HEK293 (cell line): Measurements from ENCODE around the gene XDH.

Experiments used
- CTCF ChIA-PET: fragments of 350-600 bp; formaldehyde crosslinking; extraction: SDS; loops from one replicate; lab custom pipeline; 2021; ENCODE audit warnings: antibody characterized with exemption; lab: Yijun Ruan, JAX
- POLR2A ChIA-PET: fragments of 300-600 bp; formaldehyde crosslinking; extraction: SDS; loops from one replicate; lab custom pipeline; 2020; ENCODE audit warnings: antibody characterized with exemption, inconsistent platforms; lab: Yijun Ruan, JAX
- H3K27ac ChIP-seq: fragments of 200-500 bp; sonication (Bioruptor generic); 2 replicates; pipeline ENCODE4 v1.5.1; 2014; ENCODE audit warnings: low read depth, low read length, control low read depth, inconsistent platforms; ENCODE audit errors: extremely low read depth
- H3K36me3 ChIP-seq, 2 experiments: fragments of 200-500 bp in 1 of 2; sonication (Bioruptor generic) in 1 of 2; 1 replicate in 1 of 2; 2 replicates in 1 of 2; pipeline ENCODE4 v1.5.1; 2014 to 2017; ENCODE audit warnings: inconsistent platforms in 2 of 2, low read length in 2 of 2; ENCODE audit not compliant: control insufficient read depth in 2 of 2, insufficient read depth in 1 of 2
- H3K4me1 ChIP-seq: fragments of 200-500 bp; sonication (Bioruptor generic); 2 replicates; pipeline ENCODE4 v1.5.1; 2014; ENCODE audit warnings: mild to moderate bottlenecking, low read length, inconsistent platforms; ENCODE audit not compliant: control insufficient read depth, insufficient read depth
- H3K4me3 ChIP-seq: 2 replicates; pipeline ENCODE4 v1.5.1; 2011; ENCODE audit warnings: low read depth, mild to moderate bottlenecking, control low read depth, low read length, moderate library complexity
- H3K9me3 ChIP-seq: fragments of 200-500 bp; sonication (Bioruptor generic); 2 replicates; pipeline ENCODE4 v1.5.1; 2014; ENCODE audit warnings: low read depth, low read length, inconsistent platforms; ENCODE audit not compliant: control insufficient read depth, insufficient read depth
- BCL11A ChIP-seq: fragments of 450-650 bp; formaldehyde crosslinking; IDR thresholded peaks from 2 replicates; pipeline ENCODE4 v1.5.1; 2016; ENCODE audit warnings: low read depth, missing biosample characterization, missing genetic modification characterization
- GLI2 ChIP-seq: fragments of 450-650 bp; formaldehyde crosslinking; IDR thresholded peaks from 2 replicates; pipeline ENCODE4; 2017; ENCODE audit warnings: missing biosample characterization, missing genetic modification characterization, low read depth, borderline replicate concordance
- HOXD13 ChIP-seq: sonication (generic); formaldehyde crosslinking; IDR thresholded peaks from 2 replicates; pipeline ENCODE4 v1.8.0; 2022; ENCODE audit warnings: missing genetic modification reagents, borderline replicate concordance
- MZF1 ChIP-seq: fragments of 450-650 bp; formaldehyde crosslinking; IDR thresholded peaks from 2 replicates; pipeline ENCODE4 v1.5.1; 2017; ENCODE audit warnings: missing biosample characterization, missing genetic modification characterization, borderline replicate concordance
- OSR2 ChIP-seq: fragments of 450-650 bp; formaldehyde crosslinking; IDR thresholded peaks from 2 replicates; pipeline ENCODE4 v1.5.1; 2016; ENCODE audit warnings: missing biosample characterization, missing genetic modification characterization
- RBAK ChIP-seq: fragments of 450-650 bp; formaldehyde crosslinking; IDR thresholded peaks from 2 replicates; pipeline ENCODE4 v1.5.1; 2016; ENCODE audit warnings: missing biosample characterization, missing genetic modification characterization
- SCRT1 ChIP-seq: fragments of 450-650 bp; formaldehyde crosslinking; IDR thresholded peaks from 2 replicates; pipeline ENCODE4 v1.5.1; 2016; ENCODE audit warnings: missing biosample characterization, missing genetic modification characterization, borderline replicate concordance
- SCRT2 ChIP-seq: fragments of 450-650 bp; formaldehyde crosslinking; IDR thresholded peaks from 2 replicates; pipeline ENCODE4 v1.5.1; 2016; ENCODE audit warnings: missing biosample characterization, missing genetic modification characterization
- ZBTB21 ChIP-seq: fragments of 450-650 bp; formaldehyde crosslinking; IDR thresholded peaks from 2 replicates; pipeline ENCODE4 v1.5.1; 2017; ENCODE audit warnings: missing biosample characterization, missing genetic modification characterization
- ZNF112 ChIP-seq: fragments of 450-650 bp; formaldehyde crosslinking; IDR thresholded peaks from 2 replicates; pipeline ENCODE4 v1.5.0; 2017; ENCODE audit warnings: missing biosample characterization, missing genetic modification characterization
- ZNF155 ChIP-seq: fragments of 450-650 bp; formaldehyde crosslinking; IDR thresholded peaks from 2 replicates; pipeline ENCODE4 v1.5.1; 2016; ENCODE audit warnings: missing biosample characterization, missing genetic modification characterization
- ZNF16 ChIP-seq: fragments of 450-650 bp; formaldehyde crosslinking; IDR thresholded peaks from 2 replicates; pipeline ENCODE4 v1.5.1; 2016; ENCODE audit warnings: low read depth, missing biosample characterization, missing genetic modification characterization
- ZNF174 ChIP-seq: fragments of 450-650 bp; formaldehyde crosslinking; IDR thresholded peaks from 2 replicates; pipeline ENCODE4 v1.5.0; 2017; ENCODE audit warnings: missing biosample characterization, mild to moderate bottlenecking, missing genetic modification characterization
- ZNF184 ChIP-seq: fragments of 450-650 bp; IDR thresholded peaks from 2 replicates; pipeline ENCODE4 v1.5.1; 2018; ENCODE audit warnings: missing biosample characterization, mild to moderate bottlenecking, missing genetic modification characterization
- ZNF214 ChIP-seq: fragments of 450-650 bp; formaldehyde crosslinking; IDR thresholded peaks from 2 replicates; pipeline ENCODE4 v1.5.1; 2017; ENCODE audit warnings: missing biosample characterization, mild to moderate bottlenecking, missing genetic modification characterization, borderline replicate concordance
- ZNF221 ChIP-seq: fragments of 450-650 bp; formaldehyde crosslinking; IDR thresholded peaks from 2 replicates; pipeline ENCODE4 v1.5.1; 2017; ENCODE audit warnings: missing biosample characterization, missing genetic modification characterization, borderline replicate concordance
- ZNF239 ChIP-seq: fragments of 450-650 bp; formaldehyde crosslinking; IDR thresholded peaks from 2 replicates; pipeline ENCODE4 v1.5.1; 2016; ENCODE audit warnings: missing biosample characterization, missing genetic modification characterization
- ZNF266 ChIP-seq: fragments of 450-650 bp; formaldehyde crosslinking; IDR thresholded peaks from 2 replicates; pipeline ENCODE4 v1.5.1; 2016; ENCODE audit warnings: missing biosample characterization, missing genetic modification characterization, low read depth
- ZNF341 ChIP-seq: fragments of 450-650 bp; formaldehyde crosslinking; IDR thresholded peaks from 2 replicates; pipeline ENCODE4; 2016; ENCODE audit warnings: low read depth, missing biosample characterization, missing genetic modification characterization
- ZNF394 ChIP-seq: fragments of 450-650 bp; formaldehyde crosslinking; IDR thresholded peaks from 2 replicates; pipeline ENCODE4 v1.5.1; 2016; ENCODE audit warnings: missing biosample characterization, missing genetic modification characterization, mild to moderate bottlenecking, moderate library complexity, borderline replicate concordance
- ZNF423 ChIP-seq: fragments of 450-650 bp; formaldehyde crosslinking; IDR thresholded peaks from 2 replicates; pipeline ENCODE4 v1.5.1; 2016; ENCODE audit warnings: missing biosample characterization, missing genetic modification characterization
- ZNF514 ChIP-seq: fragments of 450-650 bp; formaldehyde crosslinking; IDR thresholded peaks from 2 replicates; pipeline ENCODE4 v1.5.1; 2016; ENCODE audit warnings: missing biosample characterization, missing genetic modification characterization
- ZNF624 ChIP-seq: fragments of 450-650 bp; formaldehyde crosslinking; IDR thresholded peaks from 2 replicates; pipeline ENCODE4 v1.5.1; 2017; ENCODE audit warnings: missing biosample characterization, missing genetic modification characterization
- ZNF701 ChIP-seq: fragments of 450-650 bp; formaldehyde crosslinking; IDR thresholded peaks from 2 replicates; pipeline ENCODE4 v1.5.1; 2016; ENCODE audit warnings: missing biosample characterization, missing genetic modification characterization
- ZNF830 ChIP-seq: fragments of 450-650 bp; IDR thresholded peaks from 2 replicates; pipeline ENCODE4 v1.5.0; 2018; ENCODE audit warnings: missing biosample characterization, missing genetic modification characterization, low read depth, mild to moderate bottlenecking, moderate library complexity
- TF ChIP-seq, protein P1 (sequence below): fragments of 450-650 bp; formaldehyde crosslinking; IDR thresholded peaks from 2 replicates; pipeline ENCODE4 v1.5.1; 2016; ENCODE audit warnings: missing biosample characterization, missing genetic modification characterization
- TF ChIP-seq, protein P2 (sequence below): fragments of 450-650 bp; formaldehyde crosslinking; IDR thresholded peaks from 2 replicates; pipeline ENCODE4 v1.5.1; 2016; ENCODE audit warnings: missing biosample characterization, missing genetic modification characterization
- TF ChIP-seq, protein P3 (sequence below): fragments of 450-650 bp; formaldehyde crosslinking; IDR thresholded peaks from 2 replicates; pipeline ENCODE4 v1.5.1; 2016; ENCODE audit warnings: missing biosample characterization, missing genetic modification characterization
- TF ChIP-seq, protein P4 (sequence below): fragments of 450-650 bp; formaldehyde crosslinking; IDR thresholded peaks from 2 replicates; pipeline ENCODE4 v1.5.1; 2016; ENCODE audit warnings: missing biosample characterization, missing genetic modification characterization
- TF ChIP-seq, protein P5 (sequence below): fragments of 450-650 bp; formaldehyde crosslinking; IDR thresholded peaks from 2 replicates; pipeline ENCODE4 v1.5.1; 2016; ENCODE audit warnings: missing biosample characterization, missing genetic modification characterization
- TF ChIP-seq, protein P6 (sequence below): fragments of 450-650 bp; IDR thresholded peaks from 2 replicates; pipeline ENCODE4 v1.5.1; 2018; ENCODE audit warnings: missing biosample characterization, missing genetic modification characterization

The XDH gene

DNA sequence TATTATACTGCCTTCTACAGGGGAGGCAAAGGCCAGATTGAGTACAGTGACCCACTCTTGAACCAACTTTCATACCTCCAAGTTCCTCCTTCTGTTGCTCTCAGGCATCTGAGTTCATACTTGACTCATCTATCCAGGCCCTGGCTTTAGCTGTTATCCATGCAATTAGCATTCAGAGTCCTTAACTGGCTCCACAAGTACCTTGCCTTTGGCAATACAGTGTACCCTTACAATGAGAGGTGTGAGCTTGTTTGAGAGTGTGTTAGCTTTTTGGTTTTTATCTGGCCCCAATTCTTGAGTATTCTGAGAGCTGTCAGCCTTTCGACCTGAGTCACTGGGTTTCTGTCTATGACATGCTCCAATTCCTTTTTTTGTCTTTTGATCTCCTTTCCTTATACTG, 120.3 kb downstream of the XDH start:
- POLR2A ChIA-PET: no interaction called here

DNA sequence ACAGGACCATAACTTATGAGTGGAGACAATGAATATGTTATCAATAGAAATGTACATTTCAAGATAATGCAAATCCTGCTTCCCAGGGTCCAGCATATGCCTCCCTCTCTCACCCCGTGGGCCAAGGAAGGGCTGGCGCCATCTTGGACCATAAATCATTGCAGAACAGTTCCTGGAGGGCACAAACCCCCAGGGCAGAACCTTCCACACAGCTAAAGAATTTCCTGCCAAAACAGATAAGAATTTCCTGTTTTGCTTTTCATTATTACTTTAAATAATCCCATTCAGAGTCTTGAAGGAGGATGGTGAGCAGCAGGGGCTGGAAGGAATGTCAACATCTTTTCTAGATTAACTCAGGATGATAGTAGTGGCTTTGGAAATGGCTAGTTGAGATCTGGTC, 126.9 kb downstream of the XDH start:
- Histone ChIP-seq H3K36me3 (no peaks in the 10 kb centered on the region), H3K4me3 (no peak overlapping the region), H3K4me1 (0 out of 2 replicates have a peak, but pooled peaks cover 2% of the 10 kb centered on the region), H3K9me3 (no peaks in the 10 kb centered on the region), H3K27ac (no peak overlapping the region)
- ChIA-PET CTCF (interaction anchor here (1.9 kb wide), 1 partner anchor 54 kb away, joined by 5 read pairs; the partner anchor contains the start of gene EHD3), POLR2A (no interaction called here)
- no peak for TF ChIP-seq ZNF341
- no peak for TF ChIP-seq ZNF701 (tag by site-specific recombination)
- no peak for TF ChIP-seq ZNF266 (tag by site-specific recombination)
- TF ChIP-seq ZNF514: no peak
- no peak for TF ChIP-seq ZNF830 (tag by site-specific recombination)
- TF ChIP-seq ZNF221 (tag by site-specific recombination): no peak
- TF ChIP-seq ZNF155: no peak
- TF ChIP-seq ZNF214 (tag by site-specific recombination): no peak
- TF ChIP-seq, protein P1, sequence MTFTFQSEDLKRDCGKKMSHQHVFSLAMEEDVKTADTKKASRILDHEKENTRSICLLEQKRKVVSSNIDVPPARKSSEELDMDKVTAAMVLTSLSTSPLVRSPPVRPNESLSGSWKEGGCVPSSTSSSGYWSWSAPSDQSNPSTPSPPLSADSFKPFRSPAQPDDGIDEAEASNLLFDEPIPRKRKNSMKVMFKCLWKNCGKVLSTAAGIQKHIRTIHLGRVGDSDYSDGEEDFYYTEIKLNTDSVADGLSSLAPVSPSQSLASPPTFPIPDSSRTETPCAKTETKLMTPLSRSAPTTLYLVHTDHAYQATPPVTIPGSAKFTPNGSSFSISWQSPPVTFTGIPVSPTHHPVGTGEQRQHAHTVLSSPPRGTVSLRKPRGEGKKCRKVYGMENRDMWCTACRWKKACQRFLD (tag by site-specific recombination): no peak
- TF ChIP-seq ZNF184 (tag by site-specific recombination): no peak
- no peak for TF ChIP-seq MZF1 (tag by site-specific recombination)
- TF ChIP-seq BCL11A: no peak
- TF ChIP-seq ZNF16: no peak

More for the DNA sequence above, 120.3 kb downstream of the XDH start:
- Histone ChIP-seq H3K27ac (no peak overlapping the region), H3K4me1 (no peaks in the 10 kb centered on the region), H3K36me3 (no peaks in the 10 kb centered on the region), H3K9me3 (no peaks in the 10 kb centered on the region), H3K4me3 (no peak overlapping the region)
- TF ChIP-seq, protein P2, sequence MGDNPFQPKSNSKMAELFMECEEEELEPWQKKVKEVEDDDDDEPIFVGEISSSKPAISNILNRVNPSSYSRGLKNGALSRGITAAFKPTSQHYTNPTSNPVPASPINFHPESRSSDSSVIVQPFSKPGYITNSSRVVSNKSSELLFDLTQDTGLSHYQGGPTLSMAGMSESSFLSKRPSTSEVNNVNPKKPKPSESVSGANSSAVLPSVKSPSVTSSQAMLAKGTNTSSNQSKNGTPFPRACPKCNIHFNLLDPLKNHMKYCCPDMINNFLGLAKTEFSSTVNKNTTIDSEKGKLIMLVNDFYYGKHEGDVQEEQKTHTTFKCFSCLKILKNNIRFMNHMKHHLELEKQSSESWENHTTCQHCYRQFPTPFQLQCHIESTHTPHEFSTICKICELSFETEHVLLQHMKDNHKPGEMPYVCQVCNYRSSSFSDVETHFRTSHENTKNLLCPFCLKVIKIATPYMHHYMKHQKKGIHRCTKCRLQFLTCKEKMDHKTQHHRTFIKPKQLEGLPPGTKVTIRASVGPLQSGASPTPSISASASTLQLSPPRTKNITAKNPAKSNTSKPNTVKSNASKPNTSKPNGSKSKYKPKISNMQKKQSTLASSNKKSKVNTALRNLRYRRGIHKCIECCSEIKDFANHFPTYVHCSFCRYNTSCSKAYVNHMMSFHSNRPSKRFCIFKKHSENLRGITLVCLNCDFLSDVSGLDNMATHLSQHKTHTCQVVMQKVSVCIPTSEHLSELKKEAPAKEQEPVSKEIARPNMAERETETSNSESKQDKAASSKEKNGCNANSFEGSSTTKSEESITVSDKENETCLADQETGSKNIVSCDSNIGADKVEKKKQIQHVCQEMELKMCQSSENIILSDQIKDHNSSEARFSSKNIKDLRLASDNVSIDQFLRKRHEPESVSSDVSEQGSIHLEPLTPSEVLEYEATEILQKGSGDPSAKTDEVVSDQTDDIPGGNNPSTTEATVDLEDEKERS (tag by site-specific recombination): no peak
- TF ChIP-seq, protein P3, sequence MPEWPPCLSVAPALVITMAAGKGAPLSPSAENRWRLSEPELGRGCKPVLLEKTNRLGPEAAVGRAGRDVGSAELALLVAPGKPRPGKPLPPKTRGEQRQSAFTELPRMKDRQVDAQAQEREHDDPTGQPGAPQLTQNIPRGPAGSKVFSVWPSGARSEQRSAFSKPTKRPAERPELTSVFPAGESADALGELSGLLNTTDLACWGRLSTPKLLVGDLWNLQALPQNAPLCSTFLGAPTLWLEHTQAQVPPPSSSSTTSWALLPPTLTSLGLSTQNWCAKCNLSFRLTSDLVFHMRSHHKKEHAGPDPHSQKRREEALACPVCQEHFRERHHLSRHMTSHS (tag by site-specific recombination): no peak
- TF ChIP-seq RBAK (tag by site-specific recombination): no peak
- no peak for TF ChIP-seq SCRT2 (tag by site-specific recombination)
- TF ChIP-seq, protein P4, sequence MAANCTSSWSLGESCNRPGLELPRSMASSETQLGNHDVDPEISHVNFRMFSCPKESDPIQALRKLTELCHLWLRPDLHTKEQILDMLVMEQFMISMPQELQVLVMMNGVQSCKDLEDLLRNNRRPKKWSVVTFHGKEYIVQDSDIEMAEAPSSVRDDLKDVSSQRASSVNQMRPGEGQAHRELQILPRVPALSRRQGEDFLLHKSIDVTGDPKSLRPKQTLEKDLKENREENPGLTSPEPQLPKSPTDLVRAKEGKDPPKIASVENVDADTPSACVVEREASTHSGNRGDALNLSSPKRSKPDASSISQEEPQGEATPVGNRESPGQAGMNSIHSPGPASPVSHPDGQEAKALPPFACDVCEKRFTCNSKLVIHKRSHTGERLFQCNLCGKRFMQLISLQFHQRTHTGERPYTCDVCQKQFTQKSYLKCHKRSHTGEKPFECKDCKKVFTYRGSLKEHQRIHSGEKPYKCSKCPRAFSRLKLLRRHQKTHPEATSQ (tag by site-specific recombination): no peak
- TF ChIP-seq HOXD13 (CRISPR knock-in tag): no peak
- no peak for TF ChIP-seq ZNF239 (tag by site-specific recombination)
- no peak for TF ChIP-seq ZNF394 (tag by site-specific recombination)
- TF ChIP-seq ZNF423 (tag by site-specific recombination): no peak
- TF ChIP-seq, protein P5, sequence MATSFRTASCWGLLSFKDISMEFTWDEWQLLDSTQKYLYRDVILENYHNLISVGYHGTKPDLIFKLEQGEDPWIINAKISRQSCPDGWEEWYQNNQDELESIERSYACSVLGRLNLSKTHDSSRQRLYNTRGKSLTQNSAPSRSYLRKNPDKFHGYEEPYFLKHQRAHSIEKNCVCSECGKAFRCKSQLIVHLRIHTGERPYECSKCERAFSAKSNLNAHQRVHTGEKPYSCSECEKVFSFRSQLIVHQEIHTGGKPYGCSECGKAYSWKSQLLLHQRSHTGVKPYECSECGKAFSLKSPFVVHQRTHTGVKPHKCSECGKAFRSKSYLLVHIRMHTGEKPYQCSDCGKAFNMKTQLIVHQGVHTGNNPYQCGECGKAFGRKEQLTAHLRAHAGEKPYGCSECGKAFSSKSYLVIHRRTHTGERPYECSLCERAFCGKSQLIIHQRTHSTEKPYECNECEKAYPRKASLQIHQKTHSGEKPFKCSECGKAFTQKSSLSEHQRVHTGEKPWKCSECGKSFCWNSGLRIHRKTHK (tag by site-specific recombination): no peak
- TF ChIP-seq, protein P6, sequence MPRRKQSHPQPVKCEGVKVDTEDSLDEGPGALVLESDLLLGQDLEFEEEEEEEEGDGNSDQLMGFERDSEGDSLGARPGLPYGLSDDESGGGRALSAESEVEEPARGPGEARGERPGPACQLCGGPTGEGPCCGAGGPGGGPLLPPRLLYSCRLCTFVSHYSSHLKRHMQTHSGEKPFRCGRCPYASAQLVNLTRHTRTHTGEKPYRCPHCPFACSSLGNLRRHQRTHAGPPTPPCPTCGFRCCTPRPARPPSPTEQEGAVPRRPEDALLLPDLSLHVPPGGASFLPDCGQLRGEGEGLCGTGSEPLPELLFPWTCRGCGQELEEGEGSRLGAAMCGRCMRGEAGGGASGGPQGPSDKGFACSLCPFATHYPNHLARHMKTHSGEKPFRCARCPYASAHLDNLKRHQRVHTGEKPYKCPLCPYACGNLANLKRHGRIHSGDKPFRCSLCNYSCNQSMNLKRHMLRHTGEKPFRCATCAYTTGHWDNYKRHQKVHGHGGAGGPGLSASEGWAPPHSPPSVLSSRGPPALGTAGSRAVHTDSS (tag by site-specific recombination): no peak
- no peak for TF ChIP-seq ZNF174 (tag by site-specific recombination)
- no peak for TF ChIP-seq ZNF624 (tag by site-specific recombination)
- no peak for TF ChIP-seq OSR2 (tag by site-specific recombination)
- no peak for TF ChIP-seq SCRT1 (tag by site-specific recombination)
- TF ChIP-seq ZBTB21 (tag by site-specific recombination): no peak
- no peak for TF ChIP-seq GLI2
- no peak for TF ChIP-seq ZNF112
- CTCF ChIA-PET: interaction anchor here (1.9 kb wide), 1 partner anchor 40 kb away, joined by 6 read pairs; no protein-coding TSS in a partner anchor
